WTC11 (cell line): ENCODE results near the gene TCF12. TPM values are rescaled to one million over a fixed set of nuclear protein-coding genes. Genes with fewer than 3 reads are reported as not detected.

ENCODE experiments used
- ATAC-seq: fragments of 200-7000 bp; cut with Tn5 transposase; 2 replicates; pipeline ENCODE4 v1.10.0; 2021; ENCODE audit warnings: mild to moderate bottlenecking, moderate library complexity
- CTCF ChIA-PET: fragments of 300-600 bp; sonication (Branson Sonifier 250); formaldehyde crosslinking; loops from one replicate; lab custom pipeline; 2021; ENCODE audit warnings: antibody characterized with exemption; lab: Charles Lee
- POLR2A ChIA-PET: fragments of 350-600 bp; sonication (Branson Sonifier 250); formaldehyde crosslinking; loops from one replicate; lab custom pipeline; 2021; ENCODE audit warnings: antibody characterized with exemption; lab: Charles Lee
- DNase-seq: peaks from one replicate; pipeline ENCODE4 v3.0.0; 2021; ENCODE audit warnings: low spot score
- H3K27ac Mint-ChIP-seq: 2 replicates; pipeline ENCODE4 v1.8.0; 2021; ENCODE audit warnings: mixed read lengths
- H3K27me3 Mint-ChIP-seq: 2 replicates; pipeline ENCODE4 v1.8.0; 2021; ENCODE audit warnings: low read depth, mild to moderate bottlenecking, moderate library complexity, mixed read lengths
- H3K36me3 Mint-ChIP-seq: 2 replicates; pipeline ENCODE4 v1.8.0; 2021; ENCODE audit warnings: mixed read lengths
- H3K4me1 Mint-ChIP-seq: 2 replicates; pipeline ENCODE4 v1.8.0; 2022; ENCODE audit warnings: mixed read lengths
- H3K4me3 Mint-ChIP-seq: 2 replicates; pipeline ENCODE4 v1.8.0; 2021; ENCODE audit warnings: mild to moderate bottlenecking, moderate library complexity, mixed read lengths
- H3K9me3 Mint-ChIP-seq: 2 replicates; pipeline ENCODE4 v1.8.0; 2021; ENCODE audit warnings: mixed read lengths
- AFF4 ChIP-seq: sonication (generic); formaldehyde crosslinking; IDR thresholded peaks from 2 replicates; pipeline ENCODE4 v1.8.1; 2023; ENCODE audit warnings: mild to moderate bottlenecking, missing genetic modification reagents, borderline replicate concordance
- ATF2 ChIP-seq: sonication (generic); formaldehyde crosslinking; IDR thresholded peaks from 2 replicates; pipeline ENCODE4 v1.8.1; 2022; ENCODE audit warnings: low read depth, missing genetic modification reagents, borderline replicate concordance
- ATF6 ChIP-seq: sonication (generic); formaldehyde crosslinking; IDR thresholded peaks from 2 replicates; pipeline ENCODE4 v1.8.1; 2023; ENCODE audit warnings: mild to moderate bottlenecking, missing genetic modification reagents
- CREM ChIP-seq: sonication (generic); formaldehyde crosslinking; IDR thresholded peaks from 2 replicates; pipeline ENCODE4 v1.8.1; 2022; ENCODE audit warnings: mild to moderate bottlenecking, missing genetic modification reagents, moderate library complexity
- E2F5 ChIP-seq: sonication (generic); formaldehyde crosslinking; IDR thresholded peaks from 2 replicates; pipeline ENCODE4 v1.8.1; 2022; ENCODE audit warnings: mild to moderate bottlenecking, moderate library complexity, missing genetic modification reagents
- GTF2I ChIP-seq: fragments of 250-450 bp; sonication (Bioruptor Pico); conservative IDR thresholded peaks from 2 replicates; pipeline ENCODE4 v1.4.0; 2021; ENCODE audit warnings: mild to moderate bottlenecking
- HMGXB4 ChIP-seq: sonication (generic); formaldehyde crosslinking; IDR thresholded peaks from 2 replicates; pipeline ENCODE4 v1.8.1; 2023; ENCODE audit warnings: mild to moderate bottlenecking, moderate library complexity, missing genetic modification reagents
- KAT7 ChIP-seq: sonication (generic); formaldehyde crosslinking; IDR thresholded peaks from 2 replicates; pipeline ENCODE4 v1.8.1; 2023; ENCODE audit warnings: missing genetic modification reagents, mild to moderate bottlenecking, borderline replicate concordance
- MAX ChIP-seq: sonication (generic); formaldehyde crosslinking; IDR thresholded peaks from 2 replicates; pipeline ENCODE4 v1.8.0; 2022; ENCODE audit warnings: mild to moderate bottlenecking, missing genetic modification reagents
- NFYB ChIP-seq: sonication (generic); formaldehyde crosslinking; conservative IDR thresholded peaks from 2 replicates; pipeline ENCODE4 v1.8.0; 2022; ENCODE audit warnings: low read depth, missing genetic modification reagents
- NR3C1 ChIP-seq: sonication (generic); formaldehyde crosslinking; conservative IDR thresholded peaks from 2 replicates; pipeline ENCODE4 v1.8.1; 2023; ENCODE audit warnings: low read depth, mild to moderate bottlenecking, missing genetic modification reagents
- PRDM15 ChIP-seq: sonication (generic); formaldehyde crosslinking; IDR thresholded peaks from 2 replicates; pipeline ENCODE4 v1.8.0; 2022; ENCODE audit warnings: missing genetic modification reagents
- RORB ChIP-seq: fragments of 250-450 bp; sonication (Bioruptor Pico); IDR thresholded peaks from 2 replicates; pipeline ENCODE4 v1.9.0; 2021; ENCODE audit warnings: mild to moderate bottlenecking
- ZNF317 ChIP-seq: sonication (generic); formaldehyde crosslinking; IDR thresholded peaks from 2 replicates; pipeline ENCODE4 v1.8.1; 2023; ENCODE audit warnings: low read depth, mild to moderate bottlenecking, moderate library complexity, missing genetic modification reagents, borderline replicate concordance
- ZNF512 ChIP-seq: sonication (generic); formaldehyde crosslinking; IDR thresholded peaks from 2 replicates; pipeline ENCODE4 v1.8.1; 2022; ENCODE audit warnings: missing genetic modification reagents, borderline replicate concordance
- ZSCAN18 ChIP-seq: fragments of 250-450 bp; sonication (Bioruptor Pico); IDR thresholded peaks from 2 replicates; pipeline ENCODE4 v2.1.2; 2022; ENCODE audit warnings: mild to moderate bottlenecking, moderate library complexity
- total RNA-seq: library from RNA; stranded (reverse); gene quantifications from 3 replicates; pipeline ENCODE4 v1.2.3, GENCODE V29; 2021

TCF12 gene
- total RNA-seq, 1 experiment from 2014 or later, result 73.2 TPM

- H3K27ac Mint-ChIP-seq, result no peak overlapping the region; the same call in 1 of the 2 replicates
- ATAC-seq (no peak), DNase-seq (no peak)
- no peak overlapping the region for H3K4me3 Mint-ChIP-seq
- H3K27me3 Mint-ChIP-seq, result no peaks in the 10 kb centered on the region
- peaks cover 6% of the 10 kb centered on the region for H3K9me3 Mint-ChIP-seq
- no peak for TF ChIP-seq ATF6 (CRISPR knock-in tag)
- TF ChIP-seq ZNF512 (CRISPR knock-in tag), result no peak
- TF ChIP-seq MAX (CRISPR knock-in tag), result no peak
- TF ChIP-seq NFYB (CRISPR knock-in tag), result no peak
- no peak for TF ChIP-seq PRDM15 (CRISPR knock-in tag)
- TF ChIP-seq NR3C1 (CRISPR knock-in tag), result no peak
- TF ChIP-seq, all 79 proteins: peak for 0
- ChIA-PET POLR2A (no interaction called here), CTCF (no interaction called here)
- peaks cover 48% of the 10 kb centered on the region for H3K36me3 Mint-ChIP-seq
- peaks cover 8% of the 10 kb centered on the region; the same call in 1 of the 2 replicates for H3K4me1 Mint-ChIP-seq
Measured at GRCh38 chr15:57273402-57273801, 355.0 kb downstream of the TCF12 start.

GRCh38 chr15:57278439-57278838 is 360.0 kb downstream of the TCF12 start:
- H3K4me1 Mint-ChIP-seq, result peaks cover 35% of the 10 kb centered on the region
- H3K27ac Mint-ChIP-seq, result no peak overlapping the region
- no peaks in the 10 kb centered on the region for H3K27me3 Mint-ChIP-seq
- ATAC-seq (no peak), DNase-seq (no peak)
- ChIA-PET POLR2A (no interaction called here), CTCF (interaction anchor here (0.6 to 1.3 kb wide), 2 partner anchors 25 to 28 kb away, joined by 5 read pairs; no protein-coding TSS in a partner anchor)
- H3K36me3 Mint-ChIP-seq, result peaks cover 28% of the 10 kb centered on the region
- no peak overlapping the region for H3K4me3 Mint-ChIP-seq
- no peaks in the 10 kb centered on the region for H3K9me3 Mint-ChIP-seq
- TF ChIP-seq ZSCAN18 (CRISPR knock-in tag) (no peak), MAX (CRISPR knock-in tag) (no peak), E2F5 (CRISPR knock-in tag) (no peak), RORB (CRISPR knock-in tag) (no peak), CREM (CRISPR knock-in tag) (no peak), GTF2I (CRISPR knock-in tag) (no peak), ATF2 (CRISPR knock-in tag) (no peak), HMGXB4 (CRISPR knock-in tag) (no peak), AFF4 (CRISPR knock-in tag) (no peak), ZNF317 (no peak), KAT7 (CRISPR knock-in tag) (no peak)
